HG03558 (cell line): ENCODE data around the gene UBA7.
"Not testable (repeated sequence)": the region's sequence is repeated elsewhere in the genome, so short reads cannot be mapped to it uniquely, and the experiment has no call there.

Experiments
- ATAC-seq: cut with Tn5 transposase; IDR thresholded peaks from one replicate; pipeline ENCODE4 v1.9.1; 2021; ENCODE audit warnings: moderate number of reproducible peaks; ENCODE audit not compliant: unreplicated experiment; ENCODE audit errors: extremely low read depth

The UBA7 gene, protein sequence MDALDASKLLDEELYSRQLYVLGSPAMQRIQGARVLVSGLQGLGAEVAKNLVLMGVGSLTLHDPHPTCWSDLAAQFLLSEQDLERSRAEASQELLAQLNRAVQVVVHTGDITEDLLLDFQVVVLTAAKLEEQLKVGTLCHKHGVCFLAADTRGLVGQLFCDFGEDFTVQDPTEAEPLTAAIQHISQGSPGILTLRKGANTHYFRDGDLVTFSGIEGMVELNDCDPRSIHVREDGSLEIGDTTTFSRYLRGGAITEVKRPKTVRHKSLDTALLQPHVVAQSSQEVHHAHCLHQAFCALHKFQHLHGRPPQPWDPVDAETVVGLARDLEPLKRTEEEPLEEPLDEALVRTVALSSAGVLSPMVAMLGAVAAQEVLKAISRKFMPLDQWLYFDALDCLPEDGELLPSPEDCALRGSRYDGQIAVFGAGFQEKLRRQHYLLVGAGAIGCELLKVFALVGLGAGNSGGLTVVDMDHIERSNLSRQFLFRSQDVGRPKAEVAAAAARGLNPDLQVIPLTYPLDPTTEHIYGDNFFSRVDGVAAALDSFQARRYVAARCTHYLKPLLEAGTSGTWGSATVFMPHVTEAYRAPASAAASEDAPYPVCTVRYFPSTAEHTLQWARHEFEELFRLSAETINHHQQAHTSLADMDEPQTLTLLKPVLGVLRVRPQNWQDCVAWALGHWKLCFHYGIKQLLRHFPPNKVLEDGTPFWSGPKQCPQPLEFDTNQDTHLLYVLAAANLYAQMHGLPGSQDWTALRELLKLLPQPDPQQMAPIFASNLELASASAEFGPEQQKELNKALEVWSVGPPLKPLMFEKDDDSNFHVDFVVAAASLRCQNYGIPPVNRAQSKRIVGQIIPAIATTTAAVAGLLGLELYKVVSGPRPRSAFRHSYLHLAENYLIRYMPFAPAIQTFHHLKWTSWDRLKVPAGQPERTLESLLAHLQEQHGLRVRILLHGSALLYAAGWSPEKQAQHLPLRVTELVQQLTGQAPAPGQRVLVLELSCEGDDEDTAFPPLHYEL

DNA sequence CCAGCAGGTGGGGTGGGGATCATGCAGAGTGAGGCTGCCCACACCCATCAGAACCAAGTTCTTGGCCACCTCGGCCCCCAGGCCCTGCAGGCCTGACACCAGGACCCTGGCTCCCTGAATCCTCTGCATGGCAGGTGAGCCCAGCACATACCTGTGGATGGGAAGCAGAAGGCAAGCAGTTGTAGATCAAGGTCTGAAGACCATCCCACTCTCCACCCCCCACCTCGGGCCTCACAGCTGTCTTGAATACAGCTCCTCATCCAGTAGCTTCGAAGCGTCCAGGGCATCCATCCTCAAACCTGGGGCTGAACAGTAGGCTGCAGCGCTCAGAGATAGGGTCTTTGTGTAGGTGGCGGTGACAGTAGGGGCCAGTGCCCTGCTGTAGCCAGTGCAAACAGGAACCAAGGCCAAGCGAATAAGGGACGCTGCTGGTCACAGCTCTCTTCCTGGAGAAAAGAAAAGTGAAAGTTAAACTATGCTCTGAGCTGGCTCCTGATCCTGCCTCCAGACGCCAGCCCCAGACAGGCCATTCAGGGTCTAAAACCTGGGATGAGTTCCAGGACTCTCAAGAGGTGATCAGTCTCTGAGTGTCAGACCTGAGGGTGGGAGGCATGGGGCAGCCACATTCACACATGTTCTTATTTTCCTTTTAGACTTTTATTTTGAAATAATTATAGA, at the start of gene UBA7:
UBA7 (minus strand) TSS at position 457 of the 678 bp plus-strand sequence; CDS start at position 291, 166 bp downstream.
- no peak for ATAC-seq

DNA sequence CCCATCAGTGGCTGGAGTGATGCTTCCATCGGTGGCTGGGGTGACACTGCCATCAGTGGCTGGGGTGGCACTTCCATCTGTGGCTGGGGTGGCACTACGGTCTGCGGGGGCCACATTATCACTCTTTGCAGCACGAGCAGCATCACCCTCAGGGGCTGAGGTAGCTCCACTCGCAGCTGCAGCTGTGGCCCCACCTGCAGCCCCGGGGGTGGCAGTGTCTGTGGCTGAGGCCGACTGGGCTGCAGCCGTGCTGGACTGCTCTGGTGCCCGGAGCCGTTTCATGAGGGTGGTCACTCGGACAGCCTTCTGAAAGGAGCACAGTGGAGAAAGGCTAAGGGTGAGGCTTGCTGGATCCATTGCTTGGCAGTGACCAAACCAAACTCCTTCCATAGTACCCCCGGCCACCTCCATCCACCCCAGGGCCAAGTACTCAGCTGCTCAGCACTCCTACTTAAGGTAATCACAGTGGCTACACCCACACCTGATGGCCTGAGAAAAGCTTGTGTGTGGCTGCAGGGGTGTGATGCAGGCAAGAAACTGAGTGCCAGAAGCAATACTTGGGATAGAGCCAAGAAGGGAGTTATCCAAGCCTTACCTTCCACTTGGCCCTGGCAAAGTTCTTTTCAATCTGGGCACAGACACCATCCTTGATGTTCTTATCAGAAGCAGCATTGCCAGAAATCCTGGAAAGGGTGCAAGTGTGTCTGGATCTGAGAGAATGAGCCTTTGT, 46.0 kb upstream of the UBA7 start:
- ATAC-seq, result no peak

DNA sequence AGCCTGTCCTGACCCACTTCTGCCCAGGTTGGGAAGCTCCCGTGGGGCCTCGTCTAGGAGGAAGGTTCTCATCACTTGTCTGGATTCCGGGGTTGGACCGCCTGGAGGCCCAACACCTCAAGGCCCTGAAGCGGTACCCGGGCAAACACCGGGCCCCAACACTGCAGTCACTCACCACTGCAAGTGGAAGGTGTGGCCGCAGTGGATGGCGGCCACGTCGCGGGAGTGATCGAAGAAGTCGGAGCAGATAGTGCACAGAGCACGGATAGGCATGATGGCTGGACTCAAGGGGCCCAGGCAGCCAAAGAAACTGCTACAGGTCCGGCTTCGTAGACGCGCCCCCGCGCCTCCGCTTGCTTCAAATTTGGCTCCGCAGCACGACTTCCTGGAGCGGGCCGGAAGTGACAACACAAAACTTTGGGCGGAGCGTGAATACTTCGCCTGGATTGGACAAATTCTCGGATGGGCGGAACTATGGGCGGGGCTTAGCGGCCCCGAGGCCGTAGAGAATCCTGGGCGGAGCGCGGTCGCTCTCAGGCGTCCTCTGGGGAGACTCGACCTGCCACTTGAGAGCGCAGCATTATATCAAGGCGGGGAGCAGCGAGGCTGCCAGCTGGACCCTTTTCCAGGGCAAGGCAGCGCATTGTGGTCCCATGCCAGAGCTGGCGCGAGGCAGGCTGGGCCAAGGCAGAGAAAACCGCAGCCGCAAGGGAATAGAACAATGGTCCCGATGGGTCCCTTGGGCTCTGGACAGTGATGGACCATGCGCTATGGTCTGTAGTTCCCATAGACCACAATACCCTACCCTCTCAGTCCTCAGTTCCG, 42.6 kb upstream of the UBA7 start, which contains the start of gene TRAIP:
TRAIP (minus strand) TSS at position 384 of the 825 bp plus-strand sequence; CDS start at position 273, 111 bp downstream.
- peak; percentile 76 for ATAC-seq

DNA sequence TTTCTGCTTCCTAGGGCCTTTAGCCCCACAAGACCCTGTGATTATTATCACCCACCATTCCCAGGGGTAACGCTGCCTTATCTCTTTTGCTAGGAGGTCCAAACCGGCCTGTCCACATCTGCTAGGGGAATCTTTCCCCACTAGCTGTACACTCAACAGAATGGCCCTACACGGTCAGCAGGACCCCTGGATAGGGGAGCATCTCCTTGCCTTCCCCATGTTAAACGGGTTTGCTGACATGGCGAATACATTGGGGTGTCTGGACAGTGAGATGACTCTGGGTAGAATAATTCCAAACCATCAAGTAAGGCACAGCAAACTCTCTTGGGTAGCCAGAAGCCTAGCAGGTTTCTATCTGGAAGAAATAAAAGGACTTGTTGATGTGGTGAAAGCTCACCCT, 41.9 kb upstream of the UBA7 start:
- ATAC-seq, result no peak

DNA sequence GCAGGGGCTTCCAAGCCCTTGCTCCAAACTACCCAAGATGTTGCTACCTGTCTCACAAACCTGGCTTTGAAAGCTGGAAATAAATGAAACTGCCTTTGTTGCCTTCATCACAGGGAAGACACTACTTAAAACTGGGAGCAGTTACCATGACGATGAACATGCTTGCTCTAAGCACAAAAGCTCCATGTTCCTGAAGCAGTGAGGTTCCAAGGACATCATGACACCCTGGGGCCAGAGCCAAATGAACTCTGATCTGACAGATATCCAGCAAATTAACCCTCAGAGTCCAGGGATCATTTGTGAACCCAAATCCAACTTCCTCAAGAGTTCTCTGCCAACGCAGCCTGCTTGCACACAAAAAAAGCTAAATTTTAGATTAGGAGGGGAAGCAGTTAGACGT, 31.9 kb upstream of the UBA7 start:
- no peak for ATAC-seq

DNA sequence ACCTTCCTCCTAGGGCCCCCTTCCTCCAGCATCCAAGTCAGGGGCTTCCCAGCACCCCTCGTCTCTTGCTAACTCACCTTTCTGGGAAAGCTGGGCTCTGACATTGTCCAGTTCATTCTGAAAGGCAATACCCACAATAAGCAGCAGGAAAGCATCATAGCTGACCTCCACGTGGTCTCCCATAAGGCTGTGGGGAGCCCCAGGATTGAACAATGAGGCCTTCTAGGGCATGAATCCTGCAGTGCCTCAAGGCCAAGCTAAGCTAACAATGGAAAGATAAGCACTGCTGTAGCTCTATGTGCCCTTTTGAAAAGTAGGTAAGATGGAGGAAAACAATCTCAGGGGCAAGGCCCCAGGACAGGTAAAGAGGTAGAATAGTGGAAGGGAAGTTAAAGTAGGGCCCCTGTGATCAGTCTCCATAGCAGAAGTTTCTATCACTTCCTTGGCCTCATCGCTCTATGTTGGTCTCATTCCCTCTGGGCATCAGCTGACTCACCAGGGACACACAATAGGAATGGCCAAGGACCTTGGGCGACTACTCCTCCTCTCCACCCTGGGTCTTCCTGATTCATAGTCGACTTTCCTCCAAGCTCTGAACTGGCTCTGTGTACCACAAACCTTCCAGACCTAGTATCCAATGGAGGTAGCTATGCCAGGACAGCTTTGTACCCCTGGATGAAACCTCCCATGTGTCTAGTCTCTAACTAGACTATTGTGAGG, 30.9 kb upstream of the UBA7 start:
- no peak for ATAC-seq

DNA sequence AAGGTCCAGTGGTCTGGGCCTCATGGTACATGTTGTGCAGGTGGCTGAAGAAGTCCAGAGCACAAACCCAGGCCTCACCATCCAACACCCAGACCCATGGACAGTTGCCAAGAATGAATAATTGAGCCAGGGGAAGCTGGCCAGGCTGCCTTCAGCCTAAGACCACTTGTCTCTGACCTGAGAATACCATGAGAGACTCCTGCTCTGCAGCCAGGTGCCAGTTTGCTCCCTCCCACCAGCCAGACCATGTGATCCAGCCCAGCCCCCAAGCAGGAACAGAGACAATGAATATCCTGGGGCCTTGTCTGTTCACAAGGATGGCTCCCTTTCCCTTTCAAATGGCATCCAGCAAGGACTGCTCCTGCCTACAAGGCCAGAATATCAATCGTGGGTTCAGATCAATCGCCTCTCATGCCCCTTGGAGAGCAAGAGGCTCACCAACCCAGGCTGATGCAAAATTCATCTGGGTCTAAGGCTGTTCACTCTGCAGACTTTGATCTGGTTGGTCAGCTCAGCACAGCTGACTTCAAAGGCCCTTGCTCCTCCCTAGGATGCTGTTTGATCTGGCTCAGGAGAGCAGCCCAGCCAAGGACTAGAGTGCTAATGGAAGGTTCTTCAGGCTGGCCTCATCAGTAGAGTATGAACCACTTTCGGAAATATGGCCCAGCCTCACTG, 29.2 kb upstream of the UBA7 start:
- no peak for ATAC-seq

DNA sequence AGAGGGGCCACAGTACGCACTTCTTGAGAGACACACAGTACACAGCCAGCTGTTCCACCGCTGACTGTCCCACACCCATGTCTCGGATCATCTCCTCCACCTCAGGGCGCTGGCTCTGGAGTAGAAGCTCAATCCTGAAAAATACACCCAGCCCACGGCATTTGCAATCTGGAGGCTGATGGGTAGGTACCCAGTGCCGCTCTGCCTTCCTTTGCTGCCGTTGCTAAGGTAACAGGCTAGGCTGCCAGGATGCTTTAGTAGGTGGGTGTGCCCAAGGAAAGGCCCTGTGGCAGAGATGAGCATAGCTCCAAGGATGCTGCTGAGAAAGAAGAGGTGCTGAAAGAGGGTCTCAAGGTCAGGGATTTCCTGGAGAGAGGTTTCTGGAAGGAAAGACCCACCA, 28.1 kb upstream of the UBA7 start:
- ATAC-seq, result no peak

DNA sequence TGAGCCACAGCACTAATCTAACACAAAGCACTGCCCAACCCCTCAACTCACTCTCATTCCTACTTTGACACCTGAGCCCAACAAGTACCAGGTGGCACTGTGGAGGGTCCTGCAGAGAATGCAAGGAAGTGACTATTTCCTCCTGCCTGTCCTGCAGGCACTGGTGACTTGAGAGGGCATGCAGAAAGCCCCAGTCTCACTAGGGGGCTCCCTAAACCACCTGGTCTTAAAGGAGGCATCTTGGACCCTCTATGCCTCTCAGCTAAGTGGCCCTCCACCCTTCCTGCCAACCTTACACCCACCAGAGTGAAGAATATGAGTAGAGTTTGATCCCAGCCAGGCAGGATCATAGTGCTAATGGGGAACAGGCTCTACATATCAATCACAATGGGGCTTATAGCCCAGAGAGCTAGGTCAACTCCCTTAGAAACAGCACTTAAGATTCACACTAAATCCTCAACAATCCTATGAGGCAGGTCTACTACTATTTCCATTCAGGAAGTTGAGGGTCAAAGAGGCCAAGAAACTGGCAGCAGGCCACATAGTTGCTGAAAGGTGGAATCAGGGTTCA, 27.5 kb upstream of the UBA7 start:
- no peak for ATAC-seq

DNA sequence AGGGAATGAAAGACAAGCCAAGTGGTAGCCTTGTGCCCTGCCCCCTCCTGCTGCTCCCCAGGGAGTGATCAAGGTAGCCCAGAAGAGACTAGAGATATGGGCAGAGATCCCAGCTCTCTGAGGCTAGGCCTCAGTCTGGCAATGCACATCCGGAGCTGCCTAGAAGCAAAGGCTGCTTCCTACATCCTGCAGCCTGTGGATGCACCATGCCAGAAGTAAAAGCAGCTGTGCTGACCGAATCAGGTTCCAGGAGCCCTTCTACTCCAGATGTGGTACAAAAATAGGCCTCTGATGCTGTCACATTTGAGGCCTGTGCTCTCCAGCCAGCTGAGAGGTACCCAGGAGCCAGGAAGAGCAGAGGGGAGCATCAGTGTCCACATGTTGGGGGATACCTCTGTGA, 26.6 kb upstream of the UBA7 start:
- ATAC-seq, result no peak

DNA sequence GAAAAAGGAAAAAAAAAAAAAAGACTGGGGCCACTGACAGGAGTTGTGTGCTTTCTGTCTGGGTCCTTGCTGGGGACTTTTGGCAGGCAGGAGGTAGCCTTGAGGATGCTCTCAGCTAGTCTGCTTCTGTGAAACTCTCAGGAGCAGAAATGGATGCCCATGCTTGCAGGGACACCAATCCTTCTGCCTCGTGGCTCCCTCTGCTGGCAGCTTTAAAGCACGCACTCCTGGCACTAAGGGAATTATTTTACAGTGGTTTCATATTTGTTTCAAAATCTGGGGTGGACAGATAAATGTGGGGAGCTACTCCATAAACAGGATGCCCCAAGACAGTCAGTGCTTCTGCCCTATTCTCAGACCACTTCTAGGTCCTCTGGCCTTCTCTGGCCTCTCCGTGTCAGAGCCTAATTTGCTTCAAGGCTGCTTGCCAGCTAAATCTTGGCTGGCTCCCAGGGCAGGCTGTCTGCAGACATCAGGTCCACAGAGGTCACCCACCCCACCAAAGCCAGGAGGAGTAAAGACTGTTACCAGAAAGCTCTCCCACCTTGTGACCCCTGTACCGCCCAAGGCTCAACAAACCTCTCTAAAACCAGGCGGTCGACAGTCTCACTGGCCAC, 25.5 kb upstream of the UBA7 start:
- no peak for ATAC-seq

DNA sequence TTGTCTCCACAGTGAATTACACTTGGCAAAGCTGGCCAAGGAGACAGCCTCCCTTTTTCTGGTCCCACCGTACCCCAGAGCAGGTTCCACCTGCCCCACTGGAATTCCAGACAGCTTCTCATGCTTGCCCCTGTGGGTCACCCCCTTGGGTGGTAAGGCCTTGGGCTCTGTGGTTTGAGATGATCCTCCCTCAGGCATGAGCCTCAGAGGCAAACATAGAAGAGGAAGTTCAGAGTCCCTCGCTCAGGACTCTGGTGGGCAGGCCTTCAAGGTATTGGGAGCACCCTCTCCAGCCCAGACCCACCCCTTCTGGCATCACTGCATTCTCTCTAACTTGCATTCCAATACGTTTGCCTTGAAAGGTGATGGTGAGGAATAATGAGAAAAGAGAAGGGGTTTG, 17.6 kb upstream of the UBA7 start:
- ATAC-seq, result no peak

DNA sequence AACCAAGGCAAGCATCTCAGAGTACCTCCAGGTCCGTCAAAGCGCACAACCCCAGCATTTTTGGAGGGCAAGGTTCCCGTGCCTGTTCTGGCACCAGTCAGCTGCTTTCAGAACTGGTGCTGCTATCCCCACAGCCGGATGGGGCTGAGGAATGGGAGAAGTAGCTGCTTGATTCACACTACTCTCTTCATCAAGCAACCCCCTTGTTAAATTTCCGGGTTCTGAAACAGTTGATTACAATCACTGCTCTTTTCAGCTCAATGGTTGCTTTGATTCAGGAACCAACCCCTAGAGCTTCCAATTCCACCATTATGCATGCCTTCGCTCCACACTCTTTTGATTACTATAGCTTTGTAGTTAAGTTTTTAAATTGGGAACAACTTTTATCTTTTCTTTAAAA, 12.3 kb upstream of the UBA7 start:
- ATAC-seq, result no peak

DNA sequence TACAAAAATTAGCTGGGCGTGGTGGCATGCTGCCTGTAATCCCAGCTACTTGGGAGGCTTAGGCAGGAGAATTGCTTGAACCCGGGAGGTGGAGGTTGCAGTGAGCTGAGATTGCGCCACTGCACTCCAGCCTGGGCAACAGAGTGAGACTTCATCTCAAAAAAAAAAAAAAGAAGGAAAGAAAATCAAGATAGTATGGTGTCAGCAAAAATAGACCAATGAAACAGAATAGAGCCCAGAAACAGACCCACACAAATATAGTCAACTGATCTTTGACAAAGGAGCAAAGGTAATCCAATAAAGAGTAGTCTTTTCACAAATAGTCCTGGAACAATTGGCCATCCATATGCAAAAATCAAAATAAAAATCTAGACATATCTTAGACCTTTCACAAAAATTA, 9.4 kb upstream of the UBA7 start:
- not testable (repeated sequence) for ATAC-seq

DNA sequence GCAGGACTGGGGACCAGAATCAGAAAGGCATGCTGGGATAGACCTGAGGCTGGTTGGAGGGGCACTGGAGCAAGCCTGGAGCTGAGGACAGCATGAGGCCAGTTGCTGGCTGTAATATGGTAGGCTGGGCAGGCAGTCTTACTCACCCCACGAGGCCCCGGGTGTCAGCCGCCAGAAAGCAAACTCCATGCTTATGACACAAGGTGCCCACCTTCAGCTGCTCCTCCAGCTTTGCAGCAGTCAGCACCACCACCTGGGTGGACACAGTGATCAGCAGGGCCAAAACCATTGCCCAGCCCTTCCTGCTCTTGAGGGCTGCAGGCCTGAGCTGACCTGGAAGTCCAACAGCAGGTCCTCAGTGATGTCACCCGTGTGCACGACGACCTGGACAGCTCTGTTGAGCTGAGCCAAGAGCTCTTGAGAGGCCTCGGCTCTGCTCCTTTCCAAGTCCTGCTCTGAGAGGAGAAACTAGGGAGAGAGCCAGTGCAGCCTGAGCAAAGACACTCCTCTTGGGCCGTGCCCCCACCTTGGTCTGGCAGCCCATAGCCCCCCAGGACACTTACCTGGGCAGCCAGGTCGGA, 747 bp downstream of the UBA7 start:
- ATAC-seq, result no peak

DNA sequence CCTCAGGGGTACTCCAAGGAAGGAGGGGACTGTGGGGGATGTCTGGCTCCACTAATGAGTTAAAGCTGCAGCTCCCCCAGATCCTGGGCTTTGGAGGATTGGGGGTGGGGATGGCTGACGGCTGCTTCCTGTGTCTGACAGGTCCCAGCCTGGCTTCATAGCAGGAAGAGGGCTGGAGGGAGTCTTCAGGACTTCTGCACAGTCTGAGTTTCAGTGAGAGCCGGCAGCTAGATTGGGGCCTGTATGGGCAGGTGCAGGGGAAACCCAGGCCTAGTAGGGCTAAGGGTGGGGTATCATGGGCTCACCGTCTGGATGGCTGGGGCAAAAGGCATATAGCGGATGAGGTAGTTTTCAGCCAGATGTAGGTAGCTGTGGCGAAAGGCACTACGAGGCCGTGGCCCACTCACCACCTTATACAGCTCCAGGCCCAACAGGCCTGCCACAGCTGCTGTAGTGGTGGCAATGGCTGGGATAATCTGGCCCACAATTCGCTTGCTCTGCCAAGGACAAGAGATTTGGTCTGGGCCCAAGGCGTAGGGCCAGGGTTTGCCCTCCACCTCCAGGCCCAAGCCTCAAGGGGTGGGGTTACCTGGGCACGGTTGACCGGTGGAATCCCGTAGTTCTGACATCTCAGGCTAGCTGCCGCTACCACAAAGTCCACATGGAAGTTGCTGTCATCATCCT, 6.2 kb downstream of the UBA7 start:
- no peak for ATAC-seq
